Measurements from ENCODE around the gene MLXIPL. TPM values are rescaled to one million over a fixed set of nuclear protein-coding genes. Genes with fewer than 3 reads are reported as not detected.
"Not testable (repeated sequence)": the region's sequence is repeated elsewhere in the genome, so short reads cannot be mapped to it uniquely, and the experiment has no call there.

Gene MLXIPL
- polyA plus RNA-seq, 3 donors, result 0.15 to 0.24 TPM; not detected in 1

GRCh38 chr7:73615886-73616285 lies 8.4 kb downstream of the MLXIPL start:
- Histone ChIP-seq H3K4me3 (replicated peaks in 1 of 3; ENCODE audit: low read depth in 2 of 3, low read length in 3 of 3) (no peak overlapping the region), H4K20me1 (ENCODE audit: insufficient read depth, low read length) (no peaks in the 10 kb centered on the region), H3K27me3 (ENCODE audit: control insufficient read depth in 2 of 2, insufficient read depth in 2 of 2, low read length in 2 of 2) (peaks cover 11 to 39% of the 10 kb centered on the region in 2 donors), H3K4me1 (ENCODE audit: control insufficient read depth in 1 of 2, insufficient read depth in 2 of 2, low read length in 2 of 2) (no peaks in the 10 kb centered on the region), H3K36me3 (replicated peaks in 1 of 2; ENCODE audit: control insufficient read depth in 1 of 2, insufficient read depth in 2 of 2, low read length in 2 of 2) (no peaks in the 10 kb centered on the region), H3K9me3 (replicated peaks in 1 of 2; ENCODE audit: control insufficient read depth in 1 of 2, insufficient read depth in 1 of 2, low read length in 2 of 2) (no peaks in the 10 kb centered on the region), H2AFZ (ENCODE audit: insufficient read depth, low read depth, low read length, poor library complexity, severe bottlenecking) (no peak overlapping the region), H3K9ac (ENCODE audit: insufficient read depth, low read length, poor library complexity, severe bottlenecking) (no peak overlapping the region), H3K4me2 (replicated peaks; ENCODE audit: extremely low read depth, low read length, poor library complexity, severe bottlenecking) (no peak overlapping the region), H3K79me2 (ENCODE audit: insufficient read depth, low read length) (no peaks in the 10 kb centered on the region), H3K27ac (ENCODE audit: low read depth in 1 of 2, low read length in 2 of 2) (no peak overlapping the region)
- Mint-ChIP-seq H3K27ac (no peak overlapping the region), H3K4me1 (peaks cover 3% of the 10 kb centered on the region), H3K27me3 (ENCODE audit: low read depth in 3 of 3) (peaks cover 54 to 98% (median 82%) of the 10 kb centered on the region in 3 donors), H3K36me3 (no peaks in the 10 kb centered on the region), H3K4me3 (no peak overlapping the region), H3K9me3 (peaks cover 0 to 7% (median 0%) of the 10 kb centered on the region in 7 donors)
- intact Hi-C loops (cut with micrococcal nuclease), result no loop called here
- TF ChIP-seq, protein P1, sequence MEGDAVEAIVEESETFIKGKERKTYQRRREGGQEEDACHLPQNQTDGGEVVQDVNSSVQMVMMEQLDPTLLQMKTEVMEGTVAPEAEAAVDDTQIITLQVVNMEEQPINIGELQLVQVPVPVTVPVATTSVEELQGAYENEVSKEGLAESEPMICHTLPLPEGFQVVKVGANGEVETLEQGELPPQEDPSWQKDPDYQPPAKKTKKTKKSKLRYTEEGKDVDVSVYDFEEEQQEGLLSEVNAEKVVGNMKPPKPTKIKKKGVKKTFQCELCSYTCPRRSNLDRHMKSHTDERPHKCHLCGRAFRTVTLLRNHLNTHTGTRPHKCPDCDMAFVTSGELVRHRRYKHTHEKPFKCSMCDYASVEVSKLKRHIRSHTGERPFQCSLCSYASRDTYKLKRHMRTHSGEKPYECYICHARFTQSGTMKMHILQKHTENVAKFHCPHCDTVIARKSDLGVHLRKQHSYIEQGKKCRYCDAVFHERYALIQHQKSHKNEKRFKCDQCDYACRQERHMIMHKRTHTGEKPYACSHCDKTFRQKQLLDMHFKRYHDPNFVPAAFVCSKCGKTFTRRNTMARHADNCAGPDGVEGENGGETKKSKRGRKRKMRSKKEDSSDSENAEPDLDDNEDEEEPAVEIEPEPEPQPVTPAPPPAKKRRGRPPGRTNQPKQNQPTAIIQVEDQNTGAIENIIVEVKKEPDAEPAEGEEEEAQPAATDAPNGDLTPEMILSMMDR (IDR thresholded peaks at IDR 0.05), result no peak
- no peak for DNase-seq
- WGBS (ENCODE audit: insufficient coverage), result 80% methylated on average over 2 of the region's 4 CpGs

GRCh38 chr7:73614937-73615336 lies 9.4 kb downstream of the MLXIPL start:
- not testable (repeated sequence) for H3K27ac ChIP-seq (ENCODE audit: low read depth in 1 of 2, low read length in 2 of 2); H3K9me3 Mint-ChIP-seq; H3K9ac ChIP-seq (ENCODE audit: insufficient read depth, low read length, poor library complexity, severe bottlenecking); DNase-seq; H3K4me1 ChIP-seq (ENCODE audit: control insufficient read depth in 1 of 2, insufficient read depth in 2 of 2, low read length in 2 of 2); H3K4me3 ChIP-seq (replicated peaks in 1 of 3; ENCODE audit: low read depth in 2 of 3, low read length in 3 of 3); H4K20me1 ChIP-seq (ENCODE audit: insufficient read depth, low read length); H3K9me3 ChIP-seq (replicated peaks in 1 of 2; ENCODE audit: control insufficient read depth in 1 of 2, insufficient read depth in 1 of 2, low read length in 2 of 2); H3K36me3 Mint-ChIP-seq; H3K36me3 ChIP-seq (replicated peaks in 1 of 2; ENCODE audit: control insufficient read depth in 1 of 2, insufficient read depth in 2 of 2, low read length in 2 of 2); H3K4me1 Mint-ChIP-seq; H3K27ac Mint-ChIP-seq; H2AFZ ChIP-seq (ENCODE audit: insufficient read depth, low read depth, low read length, poor library complexity, severe bottlenecking); H3K79me2 ChIP-seq (ENCODE audit: insufficient read depth, low read length); H3K4me2 ChIP-seq (replicated peaks; ENCODE audit: extremely low read depth, low read length, poor library complexity, severe bottlenecking)
- WGBS (ENCODE audit: insufficient coverage), result 90% methylated on average over 10 of the region's 10 CpGs
- intact Hi-C loops (cut with micrococcal nuclease), result loop anchor here in 1 of 2 donors (5.0 kb wide), 1 partner anchor 112 kb away; no protein-coding TSS in a partner anchor
- H3K27me3 Mint-ChIP-seq (ENCODE audit: low read depth in 3 of 3), result peaks cover 51 to 98% (median 83%) of the 10 kb centered on the region in 3 donors
- H3K27me3 ChIP-seq (ENCODE audit: control insufficient read depth in 2 of 2, insufficient read depth in 2 of 2, low read length in 2 of 2), result peaks cover 11 to 44% of the 10 kb centered on the region in 2 donors
- H3K4me3 Mint-ChIP-seq, result peak overlapping the region in 1 of 2 donors; percentile 62

Measured in CD14-positive monocyte (primary cell).